GM18909 (cell line): ENCODE results near the gene KRT36.

Experiments used
- ATAC-seq: cut with Tn5 transposase; IDR thresholded peaks from one replicate; pipeline ENCODE4 v1.9.1; 2021; ENCODE audit warnings: mild to moderate bottlenecking; ENCODE audit not compliant: unreplicated experiment, poor library complexity

The KRT36 gene

DNA sequence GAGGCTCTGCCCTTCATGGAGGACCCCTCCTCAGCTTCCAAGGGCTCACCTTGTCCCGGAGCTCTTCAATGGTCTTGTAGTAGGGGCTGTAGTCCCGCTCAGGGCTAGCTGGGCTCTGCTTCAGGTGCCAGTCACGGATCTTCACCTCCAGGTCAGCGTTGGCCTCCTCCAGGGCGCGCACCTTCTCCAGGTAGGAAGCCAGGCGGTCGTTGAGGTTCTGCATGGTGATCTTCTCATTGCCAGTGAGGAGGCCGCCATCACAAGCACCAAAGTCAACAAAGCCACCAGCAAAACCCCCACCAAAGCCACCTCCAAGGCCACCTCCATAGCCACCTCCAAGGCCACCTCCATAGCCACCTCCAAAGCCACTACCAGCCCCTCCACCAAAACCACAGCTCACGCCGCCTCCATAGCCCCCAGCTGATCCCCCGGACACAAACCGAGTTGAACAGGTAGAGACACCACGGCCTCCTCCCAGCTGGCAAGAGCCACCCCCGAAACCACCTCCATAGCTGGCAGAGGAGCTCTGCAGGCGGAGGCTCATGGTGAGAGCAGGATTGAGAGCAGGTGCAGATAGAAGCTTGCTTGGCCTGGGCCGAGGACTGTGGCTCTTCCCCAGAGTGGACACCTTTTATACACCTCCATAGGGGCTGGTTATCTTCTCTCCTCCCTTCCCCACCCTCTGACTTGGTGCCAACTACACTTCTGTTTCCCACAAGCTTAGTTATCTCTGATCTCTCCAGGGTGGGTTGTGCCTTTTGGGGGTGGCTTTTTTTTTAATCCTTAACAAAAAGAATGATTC, 15.5 kb upstream of the KRT36 start, which contains the start of gene KRT13:
Gene KRT13 (minus strand): TSS at position 606 of the 802 bp plus-strand sequence. CDS start 62 bp downstream, at position 544.
- ATAC-seq = no peak

- ATAC-seq = no peak
Observed at GRCh38 chr17:41504246-41504977, 14.7 kb upstream of the KRT36 start.

DNA sequence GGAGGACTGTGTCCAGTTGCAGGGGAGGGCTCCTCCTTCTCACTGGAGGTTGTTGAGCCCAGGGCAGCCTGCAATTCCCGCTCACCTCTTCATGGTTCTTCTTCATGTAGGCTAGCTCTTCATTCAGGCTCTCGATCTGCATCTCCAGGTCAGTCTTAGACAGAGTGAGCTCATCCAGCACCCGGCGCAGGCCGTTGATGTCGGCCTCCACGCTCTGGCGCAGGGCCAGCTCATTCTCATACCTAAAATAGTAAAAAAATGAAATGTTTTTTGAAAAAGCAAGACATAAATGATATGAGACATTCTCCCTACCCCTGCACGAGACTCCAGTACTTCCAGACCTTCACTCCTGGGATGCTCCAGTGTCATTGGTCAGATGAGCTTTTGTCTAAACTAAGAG, 13.5 kb upstream of the KRT36 start:
- no peak for ATAC-seq

- ATAC-seq = no peak
Observed at GRCh38 chr17:41500131-41500911, 10.6 kb upstream of the KRT36 start.

DNA sequence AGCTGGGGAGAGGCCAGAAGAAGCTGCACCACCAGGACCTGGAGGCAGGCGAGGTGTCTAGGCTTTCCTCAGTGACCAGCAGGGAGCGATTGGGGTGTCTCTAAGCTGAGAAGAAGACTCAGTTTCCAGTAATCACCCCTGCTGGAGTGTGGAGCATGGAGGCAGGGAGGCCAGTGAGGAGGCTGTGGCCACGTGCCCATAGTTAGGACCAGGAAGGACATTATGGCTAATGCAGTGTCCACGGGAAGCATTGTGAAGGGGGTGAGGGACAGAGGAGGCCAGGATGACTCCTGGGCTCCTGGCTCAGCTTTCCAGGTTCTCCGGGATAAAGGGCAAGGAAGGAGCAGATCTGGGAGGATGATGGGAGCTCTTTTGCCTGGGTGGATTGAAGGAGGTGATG, 10.0 kb upstream of the KRT36 start:
- no peak for ATAC-seq

DNA sequence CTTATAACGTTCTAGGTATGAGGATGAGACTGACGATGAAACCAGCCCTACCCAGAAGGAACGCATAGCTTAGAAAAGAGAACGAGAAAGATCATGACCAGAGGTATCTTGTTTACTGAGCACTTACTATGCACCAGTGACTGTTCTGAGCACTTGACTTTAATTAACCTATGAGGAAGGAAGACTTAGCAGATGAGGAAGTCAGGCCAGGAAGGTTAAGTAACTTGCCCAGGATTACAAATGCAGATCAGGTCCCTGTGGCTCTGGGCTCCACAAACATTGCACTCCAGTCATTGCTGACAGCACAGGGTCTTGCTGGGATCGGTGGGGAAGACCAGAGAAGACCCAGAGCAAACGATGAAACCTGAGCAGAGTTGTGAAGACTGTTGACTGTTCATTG, 8.6 kb upstream of the KRT36 start:
- no peak for ATAC-seq

DNA sequence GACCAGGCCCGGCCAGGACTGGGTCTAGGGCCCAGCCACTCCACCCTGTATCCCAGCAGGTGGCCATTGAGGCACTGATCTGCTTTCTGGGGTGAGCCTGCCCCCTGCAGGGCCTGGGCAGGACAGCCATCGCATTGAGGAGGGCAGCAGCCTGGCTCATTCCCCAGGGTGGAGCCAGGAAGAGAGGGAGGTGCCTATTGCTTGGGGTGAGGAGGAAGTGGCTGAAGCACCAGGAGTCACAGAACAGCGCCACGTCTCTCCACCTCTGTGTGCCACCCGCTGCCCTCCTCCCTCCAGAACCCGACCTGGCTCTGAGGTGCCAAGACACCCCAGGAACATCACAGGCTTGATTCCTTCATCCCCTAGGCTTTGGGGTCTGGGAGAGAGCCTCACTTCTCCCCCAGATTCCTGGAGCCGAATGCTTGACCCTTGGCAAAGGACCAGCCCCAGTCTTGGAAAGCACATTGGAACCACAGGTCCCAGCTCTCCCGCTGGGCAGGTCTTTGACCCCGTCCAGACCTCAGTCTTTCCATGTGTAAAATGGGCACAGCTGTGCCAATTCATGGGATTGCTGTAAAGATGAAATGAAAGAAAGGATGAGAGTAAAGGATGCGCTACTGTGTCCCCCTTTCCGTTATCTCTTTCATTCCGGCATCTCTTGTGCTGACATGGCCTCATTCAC, 7.2 kb upstream of the KRT36 start:
- no peak for ATAC-seq

DNA sequence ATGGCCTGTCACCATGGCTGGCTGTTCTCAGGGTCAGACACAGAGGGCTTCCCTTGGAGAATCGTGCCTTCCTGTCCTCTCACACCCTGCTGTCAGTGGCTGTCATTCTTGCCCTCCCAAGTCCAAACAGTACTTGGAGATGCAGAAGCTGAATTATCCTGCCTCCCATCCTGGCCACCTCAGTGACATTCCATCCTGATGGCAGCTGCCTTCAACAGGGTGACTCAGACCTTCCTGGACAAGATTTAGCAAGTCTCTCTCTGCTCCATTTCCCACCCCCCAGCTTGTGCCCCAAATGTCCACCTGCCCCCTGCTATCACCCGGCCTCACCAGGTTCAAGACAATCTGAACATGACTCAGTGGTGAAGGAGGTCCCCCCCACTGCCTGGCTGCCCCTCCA, 4.8 kb upstream of the KRT36 start:
- ATAC-seq = no peak

GRCh38 chr17:41492771-41493170, 3.1 kb upstream of the KRT36 start:
- ATAC-seq = no peak

DNA sequence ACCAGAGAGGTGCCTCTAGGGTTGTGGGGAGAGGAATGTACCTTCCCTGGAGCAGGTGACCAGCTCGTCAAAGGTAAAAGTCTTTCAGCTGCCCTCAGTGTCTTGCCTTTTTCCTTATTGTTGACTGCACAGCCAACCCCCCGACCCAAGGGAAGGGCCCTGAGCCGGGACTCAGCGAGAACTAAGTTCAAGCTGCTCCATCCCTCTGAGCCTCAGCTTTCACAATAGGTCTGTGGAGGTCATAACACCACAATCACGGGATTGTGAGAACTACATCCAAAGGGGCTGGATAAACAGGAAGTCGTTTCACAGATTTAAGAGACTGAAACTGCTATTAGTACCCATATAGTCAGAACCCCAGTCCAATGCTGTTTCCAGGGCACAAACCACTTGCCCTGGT, 2.6 kb upstream of the KRT36 start:
- ATAC-seq = no peak

DNA sequence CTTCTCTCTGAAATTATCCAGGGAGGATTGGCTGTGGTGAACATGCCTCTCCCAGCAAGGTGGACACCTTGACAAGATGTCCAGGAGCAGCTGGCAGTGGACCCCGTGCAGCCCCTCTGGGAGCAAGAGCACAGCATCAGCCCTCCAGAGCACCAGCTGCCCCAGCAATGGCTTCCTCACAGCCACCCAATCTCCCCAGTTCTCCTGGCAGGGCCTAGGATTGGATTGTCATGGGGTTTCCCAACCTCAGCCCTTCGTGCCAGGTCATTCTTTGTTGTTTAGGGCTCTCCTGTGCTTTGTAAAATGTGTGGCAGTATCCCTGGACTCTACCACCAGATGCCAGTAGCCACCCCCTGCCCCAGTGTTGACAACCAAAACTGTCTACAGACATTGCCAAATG, 1.8 kb upstream of the KRT36 start:
- no peak for ATAC-seq

DNA sequence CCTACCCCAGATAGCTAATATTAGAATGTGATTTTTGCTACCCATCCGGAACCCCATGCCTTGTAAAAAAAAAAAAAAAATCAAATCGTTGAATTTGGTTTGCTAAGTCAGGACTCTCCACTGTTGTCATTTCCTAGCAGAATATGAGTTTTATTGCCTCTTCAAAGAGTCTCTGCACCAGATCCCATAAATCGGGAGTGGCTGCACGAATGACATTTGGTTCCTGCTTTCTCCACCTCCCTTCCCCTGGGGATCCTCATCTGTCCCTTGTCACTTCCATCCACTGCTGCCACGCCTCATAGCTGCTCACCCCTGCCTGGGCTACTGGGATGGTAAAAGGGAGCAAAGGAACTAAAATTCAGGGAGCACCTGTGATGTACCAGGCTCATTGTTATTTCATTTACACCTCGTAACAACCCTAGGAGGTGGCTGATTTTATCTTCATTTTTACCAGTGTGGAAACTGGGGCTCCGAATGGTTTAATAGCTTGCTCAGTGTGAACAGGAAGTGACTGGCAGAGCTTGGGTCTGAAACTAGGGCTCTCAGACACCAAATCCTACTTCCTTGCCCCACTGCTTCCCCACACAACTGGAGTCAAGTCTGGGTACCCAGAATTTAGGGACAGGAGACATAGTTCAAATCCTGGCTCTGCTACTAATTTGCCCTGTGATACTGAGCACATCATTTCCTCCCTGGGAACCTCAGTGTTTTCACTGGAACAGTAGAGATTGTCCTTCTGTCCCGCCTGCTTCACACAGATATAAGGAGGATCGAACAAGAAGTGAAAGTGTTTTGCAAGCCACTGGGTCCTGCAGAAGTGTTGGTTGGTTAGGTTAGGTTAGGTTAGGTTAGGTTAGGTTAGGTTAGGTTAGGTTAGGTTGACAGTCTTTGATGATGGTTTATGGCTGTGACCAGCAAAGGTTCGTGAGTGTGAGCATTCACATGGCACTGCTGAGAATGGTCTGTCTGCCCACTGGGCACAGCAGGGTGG, 585 bp upstream of the KRT36 start:
- no peak for ATAC-seq

DNA sequence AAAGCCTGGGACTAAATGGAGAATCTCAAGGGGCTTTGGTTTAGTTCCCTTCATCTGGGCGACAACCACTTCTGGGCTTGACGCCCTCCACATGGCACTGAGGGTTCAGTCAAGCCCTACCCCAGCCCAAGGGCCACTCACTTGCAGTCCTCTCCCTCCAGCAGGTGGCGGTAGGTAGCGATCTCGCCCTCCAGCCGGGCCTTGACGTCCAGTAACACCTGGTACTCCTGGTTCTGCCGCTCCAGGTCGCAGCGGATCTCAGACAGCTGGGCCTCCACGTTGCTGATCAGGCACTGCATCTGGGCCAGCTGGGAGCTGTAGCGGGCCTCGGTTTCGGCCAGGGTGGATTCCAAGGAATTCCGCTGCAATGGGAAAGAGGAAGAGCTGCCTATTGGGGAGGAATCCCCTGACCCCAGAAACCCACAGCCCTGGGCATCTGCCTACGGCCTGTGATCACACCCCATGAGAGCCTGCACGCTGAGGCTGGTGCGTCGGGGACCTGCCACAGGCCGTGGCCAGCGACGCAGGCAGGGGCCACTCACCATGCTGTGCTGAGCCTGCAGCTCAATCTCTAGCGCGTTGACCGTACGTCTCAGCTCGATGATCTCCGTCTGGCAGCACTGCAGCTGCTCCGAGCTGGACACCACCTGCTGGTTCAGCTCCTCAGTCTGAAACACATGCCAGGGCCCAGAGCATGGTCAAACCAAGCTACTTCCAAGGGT, 2.7 kb downstream of the KRT36 start:
- ATAC-seq = no peak

DNA sequence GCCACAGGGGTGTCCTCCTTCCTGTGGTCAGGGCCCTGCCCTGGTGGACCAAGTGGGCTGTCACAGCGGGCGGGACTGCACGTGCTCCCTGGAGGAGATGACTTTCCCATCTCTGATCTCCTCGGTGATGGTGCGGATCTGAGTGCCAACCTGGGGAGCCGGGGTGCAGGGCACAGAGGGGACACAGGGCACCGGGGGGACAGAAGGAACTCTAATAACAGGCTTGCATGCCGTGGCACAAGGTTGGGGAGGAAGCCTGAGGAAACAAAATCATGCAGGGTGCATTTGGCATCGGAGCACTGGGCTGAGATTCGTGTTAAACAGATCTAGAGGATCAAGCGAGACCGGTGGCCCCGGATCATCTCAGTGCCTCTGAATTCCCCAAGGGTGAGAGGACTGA, 3.4 kb downstream of the KRT36 start:
- ATAC-seq = no peak

DNA sequence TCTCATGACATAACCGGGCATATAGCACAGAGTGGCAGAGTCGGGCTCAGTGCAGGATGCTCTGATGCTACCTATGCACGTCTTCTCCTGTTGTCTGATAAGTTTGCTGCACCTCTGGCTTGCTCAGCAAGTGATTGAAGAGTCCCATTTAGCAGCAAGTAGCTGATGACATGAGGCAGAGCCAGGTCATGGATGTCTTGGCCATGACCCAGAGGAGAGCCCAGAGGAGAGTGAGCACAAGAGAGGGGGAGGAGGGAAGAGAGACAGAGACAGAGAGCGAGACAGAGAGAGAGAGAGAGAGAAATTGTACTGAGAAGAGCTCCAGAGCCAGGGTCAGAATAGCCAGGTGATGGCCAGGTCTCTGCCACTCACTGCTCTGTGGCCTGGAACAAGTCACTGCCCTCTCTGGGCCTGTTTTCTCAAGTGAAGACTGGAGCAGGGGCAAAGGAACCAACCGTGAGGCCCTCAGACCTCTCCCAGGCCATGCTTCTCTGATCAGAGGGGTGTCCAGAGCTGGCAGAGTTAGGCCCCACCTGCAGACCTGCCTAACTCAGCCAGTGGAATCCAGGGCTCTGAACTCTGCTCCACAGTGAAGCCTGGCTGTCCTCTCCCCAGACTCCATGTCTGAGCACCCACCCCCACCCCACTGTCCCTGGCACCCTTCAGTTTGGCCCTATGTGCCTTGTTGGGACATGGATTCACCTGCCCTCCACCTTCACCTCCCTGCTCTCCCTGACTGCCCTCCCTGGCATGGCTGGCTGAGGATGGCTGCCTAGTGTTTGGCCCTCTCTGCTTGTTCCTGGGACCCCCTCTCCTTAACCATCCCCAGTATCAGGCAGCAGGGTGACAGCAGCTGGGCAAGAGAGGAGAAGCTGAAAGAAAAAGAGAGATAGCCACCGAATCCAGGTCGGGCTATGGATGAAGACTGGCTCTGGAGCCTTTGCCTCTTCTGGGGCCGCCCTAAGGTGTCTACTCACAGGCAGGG, 4.5 kb downstream of the KRT36 start:
- no peak for ATAC-seq

DNA sequence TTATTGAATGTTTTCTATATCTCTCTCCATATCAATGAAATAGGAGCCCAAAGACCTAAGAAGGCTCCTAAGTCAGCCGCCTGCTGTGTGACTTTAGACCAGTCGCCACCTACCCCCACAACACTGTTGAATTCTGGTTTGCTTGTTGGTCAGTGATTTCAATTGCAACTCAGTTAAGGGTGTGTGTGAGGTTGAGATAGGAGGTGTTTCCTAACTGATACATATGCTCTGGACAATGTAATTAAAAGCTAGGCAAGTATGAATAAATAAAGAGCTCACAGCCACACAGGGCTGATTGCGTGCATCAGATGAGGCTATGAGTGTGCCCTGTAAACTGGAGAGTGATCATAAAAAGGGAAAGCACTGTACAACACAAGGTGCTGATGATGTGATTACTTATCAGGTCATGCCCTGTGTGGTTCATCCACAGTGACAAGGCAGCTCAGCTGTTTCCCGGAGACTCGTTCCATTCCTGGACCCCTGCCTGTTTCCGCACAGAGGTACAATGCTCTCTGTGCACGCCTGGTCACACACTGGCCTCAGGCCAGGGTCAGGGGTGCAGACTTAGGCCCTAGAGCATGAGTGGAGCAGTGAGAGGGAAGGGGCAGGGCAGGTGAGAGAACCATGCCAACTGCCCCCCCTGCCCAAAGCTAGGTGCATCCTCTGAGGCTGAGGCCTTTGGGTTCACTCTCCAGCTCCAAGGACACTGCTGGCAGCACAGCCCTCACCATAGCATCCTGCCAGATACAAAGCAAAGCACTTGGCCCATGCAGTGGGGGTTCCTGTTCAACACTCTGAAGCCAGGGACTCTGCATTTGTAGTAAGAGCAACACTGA, 5.5 kb downstream of the KRT36 start:
- no peak for ATAC-seq

DNA sequence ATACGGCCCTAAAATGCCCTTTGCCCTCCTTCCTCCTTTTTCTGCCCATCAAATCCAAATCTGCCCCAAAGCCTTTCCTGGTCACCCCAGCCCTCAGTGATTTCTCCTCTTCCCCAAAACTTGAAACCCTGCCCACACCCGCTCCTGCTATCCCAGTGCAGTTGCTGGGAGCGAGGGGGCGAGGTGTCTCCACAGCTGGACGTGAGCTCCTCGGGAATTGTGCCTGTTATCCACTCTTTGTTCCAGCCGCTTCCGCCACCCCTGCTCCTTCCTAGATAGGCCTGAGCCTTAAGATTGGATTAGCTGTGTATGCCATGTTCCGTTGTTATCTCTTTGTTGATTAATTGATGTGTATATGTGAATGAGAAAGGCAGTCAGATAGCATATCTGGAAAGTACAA, 6.2 kb downstream of the KRT36 start:
- ATAC-seq = no peak
